Raji (cell line): Measurements from ENCODE around the gene ECD.

Experiments used
- POLR2A ChIP-seq: IDR thresholded peaks from 2 replicates; pipeline ENCODE4 v1.6.1; 2011; ENCODE audit warnings: low read depth, low read length, control low read depth; ENCODE audit not compliant: insufficient read depth

The ECD gene

GRCh38 chr10:73119952-73120351 lies 47.9 kb downstream of the ECD start:
- no peak for TF ChIP-seq POLR2A

- no peak for TF ChIP-seq POLR2A
Observed at GRCh38 chr10:73119457-73119856, 48.4 kb downstream of the ECD start.

GRCh38 chr10:73117976-73118743 lies 49.6 kb downstream of the ECD start:
- TF ChIP-seq POLR2A, result no peak

- TF ChIP-seq POLR2A, result no peak
Observed at GRCh38 chr10:73116017-73116416, 51.8 kb downstream of the ECD start.

GRCh38 chr10:73113551-73113950 lies 54.3 kb downstream of the ECD start:
- no peak for TF ChIP-seq POLR2A

GRCh38 chr10:73110345-73110849 lies 57.4 kb downstream of the ECD start, which contains the start of gene NUDT13:
Gene NUDT13, plus strand, starts transcription at chr10:73110455. Its CDS starts 3,911 bp downstream, at chr10:73114366.
- 0 out of 2 replicates have a peak, but pooled peaks have one; percentile 24 for TF ChIP-seq POLR2A

- TF ChIP-seq POLR2A, result no peak
Observed at GRCh38 chr10:73106301-73106700, 61.5 kb downstream of the ECD start.

- no peak for TF ChIP-seq POLR2A
Observed at GRCh38 chr10:73099141-73099540, 68.7 kb downstream of the ECD start.

GRCh38 chr10:73097305-73097670 lies 70.5 kb downstream of the ECD start:
- no peak for TF ChIP-seq POLR2A

GRCh38 chr10:73096449-73097304 lies 71.1 kb downstream of the ECD start, which contains the start of gene P4HA1:
Gene P4HA1, minus strand, starts transcription at chr10:73096866. Its CDS starts 21,983 bp downstream, at chr10:73074883.
- peak; percentile 99 for TF ChIP-seq POLR2A

- no peak for TF ChIP-seq POLR2A
Observed at GRCh38 chr10:73096041-73096448, 71.8 kb downstream of the ECD start.

GRCh38 chr10:73095481-73096021 lies 72.3 kb downstream of the ECD start:
- TF ChIP-seq POLR2A, result no peak

- no peak for TF ChIP-seq POLR2A
Observed at GRCh38 chr10:73094986-73095480, 72.8 kb downstream of the ECD start.

- no peak for TF ChIP-seq POLR2A
Observed at GRCh38 chr10:73093922-73094850, 73.6 kb downstream of the ECD start.
